Neural cell (in vitro differentiated cells): ENCODE measurements around the gene OXLD1. TPM values are rescaled to one million over a fixed set of nuclear protein-coding genes. Genes with fewer than 3 reads are reported as not detected.

ENCODE experiments used
- H2AFZ ChIP-seq: fragments of 200-600, 300-800 bp; sonication (generic), shearing (Covaris generic); 2 replicates; pipeline ENCODE4 v1.6.0; 2014; ENCODE audit warnings: low read depth, mild to moderate bottlenecking, antibody characterized with exemption, low read length, moderate library complexity
- H3F3A ChIP-seq: fragments of 200-600 bp; shearing (Covaris generic); 2 replicates; pipeline ENCODE4 v1.6.1; 2016; ENCODE audit warnings: mild to moderate bottlenecking, moderate library complexity, mixed read lengths, antibody characterized with exemption, low read length; ENCODE audit not compliant: insufficient read depth, poor library complexity, severe bottlenecking
- H3K27ac ChIP-seq: fragments of 200-600, 300-800 bp; sonication (generic), shearing (Covaris generic); 2 replicates; pipeline ENCODE4 v1.5.1; 2014; ENCODE audit warnings: mild to moderate bottlenecking, low read length, moderate library complexity
- H3K27me3 ChIP-seq: fragments of 300-800, 200-600 bp; sonication (generic), shearing (Covaris generic); 2 replicates; pipeline ENCODE4 v1.6.0; 2014; ENCODE audit warnings: mild to moderate bottlenecking, low read depth, low read length, moderate library complexity; ENCODE audit not compliant: insufficient read depth
- H3K36me3 ChIP-seq: fragments of 300-800, 200-600 bp; sonication (generic), shearing (Covaris generic); 2 replicates; pipeline ENCODE4 v1.5.1; 2014; ENCODE audit warnings: mild to moderate bottlenecking, antibody characterized with exemption, low read length, moderate library complexity; ENCODE audit not compliant: insufficient read depth
- H3K4me2 ChIP-seq: fragments of 300-800, 200-600 bp; sonication (generic), shearing (Covaris generic); 2 replicates; pipeline ENCODE4 v1.6.0; 2014; ENCODE audit warnings: mild to moderate bottlenecking, low read length
- H3K4me3 ChIP-seq: fragments of 300-800, 200-600 bp; sonication (generic), shearing (Covaris generic); 2 replicates; pipeline ENCODE4 v1.5.1; 2014; ENCODE audit warnings: mild to moderate bottlenecking, low read length, moderate library complexity
- H3K79me2 ChIP-seq: fragments of 200-600 bp; shearing (Covaris generic); replicated peaks from 2 replicates; pipeline ENCODE4 v1.6.0; 2014; ENCODE audit warnings: mild to moderate bottlenecking, low read length, moderate library complexity; ENCODE audit not compliant: insufficient read depth
- H3K9ac ChIP-seq: fragments of 300-800, 200-600 bp; sonication (generic), shearing (Covaris generic); 2 replicates; pipeline ENCODE4 v1.6.1; 2016; ENCODE audit warnings: mild to moderate bottlenecking, low read length, mixed read lengths
- H3K9me2 ChIP-seq: fragments of 200-600 bp; shearing (Covaris generic); 2 replicates; pipeline ENCODE4 v1.6.1; 2016; ENCODE audit warnings: mild to moderate bottlenecking, low read length, mixed read lengths; ENCODE audit not compliant: insufficient read depth
- H3K9me3 ChIP-seq: fragments of 200-600, 300-800 bp; sonication (generic), shearing (Covaris generic); 2 replicates; pipeline ENCODE4 v1.6.1; 2016; ENCODE audit warnings: mild to moderate bottlenecking, mixed run types, low read length, moderate library complexity, mixed read lengths
- H4K20me1 ChIP-seq: fragments of 200-600 bp; shearing (Covaris generic); 2 replicates; pipeline ENCODE4 v1.6.1; 2016; ENCODE audit warnings: mild to moderate bottlenecking, mixed run types; ENCODE audit not compliant: insufficient read depth
- EP300 ChIP-seq: fragments of 450-650 bp; conservative IDR thresholded peaks from 2 replicates; pipeline ENCODE4 v1.6.1; 2014; ENCODE audit warnings: antibody characterized with exemption, mild to moderate bottlenecking, moderate library complexity; ENCODE audit not compliant: poor library complexity, severe bottlenecking
- EZH2 ChIP-seq: fragments of 200-600, 300-800 bp; shearing (Covaris generic), sonication (generic); IDR thresholded peaks from 2 replicates; pipeline ENCODE4 v1.6.1; 2014; ENCODE audit warnings: antibody characterized with exemption, low read length, borderline replicate concordance, mild to moderate bottlenecking; ENCODE audit not compliant: insufficient read depth, poor library complexity, severe bottlenecking
- MXI1 ChIP-seq: fragments of 450-650 bp; conservative IDR thresholded peaks from 2 replicates; pipeline ENCODE4 v1.6.1; 2014; ENCODE audit warnings: antibody characterized with exemption, mild to moderate bottlenecking; ENCODE audit not compliant: poor library complexity, severe bottlenecking
- POLR2AphosphoS5 ChIP-seq: IDR thresholded peaks from 2 replicates; pipeline ENCODE4 v1.6.1; 2012
- RAD21 ChIP-seq: fragments of 450-650 bp; conservative IDR thresholded peaks from 2 replicates; pipeline ENCODE4 v1.6.1; 2014; ENCODE audit warnings: antibody characterized with exemption, mild to moderate bottlenecking, moderate library complexity
- SMC3 ChIP-seq: fragments of 450-650 bp; conservative IDR thresholded peaks from 2 replicates; pipeline ENCODE4 v1.6.1; 2014; ENCODE audit warnings: antibody characterized with exemption, mild to moderate bottlenecking, moderate library complexity; ENCODE audit not compliant: poor library complexity
- TAF1 ChIP-seq: IDR thresholded peaks from 2 replicates; pipeline ENCODE4 v1.6.1; 2012; ENCODE audit warnings: low read depth
- polyA plus RNA-seq: library from polyadenylated mRNA; depleted of rRNA; stranded (reverse); fragments of >200 nt; gene quantifications from 2 replicates; pipeline ENCODE4 v1.2.3, GENCODE V29; 2014
- TF ChIP-seq, protein P1 (sequence below): fragments of 450-650 bp; IDR thresholded peaks from 2 replicates; pipeline ENCODE4 v1.5.1; 2014; ENCODE audit warnings: antibody characterized with exemption, mild to moderate bottlenecking, moderate library complexity; ENCODE audit not compliant: poor library complexity, severe bottlenecking
- TF ChIP-seq, protein P2 (sequence below): IDR thresholded peaks from 2 replicates; pipeline ENCODE4 v1.6.1; 2012; ENCODE audit warnings: borderline replicate concordance

OXLD1 gene
- polyA plus RNA-seq, 1 donor from 2014 or later: 61.0 TPM

- no peaks in the 10 kb centered on the region for H3K9me2 ChIP-seq
- no peak overlapping the region for H3K4me2 ChIP-seq
- H3K9me3 ChIP-seq: no peaks in the 10 kb centered on the region
- H3K79me2 ChIP-seq: peaks cover 22% of the 10 kb centered on the region
- H2AFZ ChIP-seq: no peak overlapping the region
- H3F3A ChIP-seq: no peaks in the 10 kb centered on the region
- no peak overlapping the region for H3K27ac ChIP-seq
- no peak overlapping the region for H3K9ac ChIP-seq
- TF ChIP-seq, protein P1, sequence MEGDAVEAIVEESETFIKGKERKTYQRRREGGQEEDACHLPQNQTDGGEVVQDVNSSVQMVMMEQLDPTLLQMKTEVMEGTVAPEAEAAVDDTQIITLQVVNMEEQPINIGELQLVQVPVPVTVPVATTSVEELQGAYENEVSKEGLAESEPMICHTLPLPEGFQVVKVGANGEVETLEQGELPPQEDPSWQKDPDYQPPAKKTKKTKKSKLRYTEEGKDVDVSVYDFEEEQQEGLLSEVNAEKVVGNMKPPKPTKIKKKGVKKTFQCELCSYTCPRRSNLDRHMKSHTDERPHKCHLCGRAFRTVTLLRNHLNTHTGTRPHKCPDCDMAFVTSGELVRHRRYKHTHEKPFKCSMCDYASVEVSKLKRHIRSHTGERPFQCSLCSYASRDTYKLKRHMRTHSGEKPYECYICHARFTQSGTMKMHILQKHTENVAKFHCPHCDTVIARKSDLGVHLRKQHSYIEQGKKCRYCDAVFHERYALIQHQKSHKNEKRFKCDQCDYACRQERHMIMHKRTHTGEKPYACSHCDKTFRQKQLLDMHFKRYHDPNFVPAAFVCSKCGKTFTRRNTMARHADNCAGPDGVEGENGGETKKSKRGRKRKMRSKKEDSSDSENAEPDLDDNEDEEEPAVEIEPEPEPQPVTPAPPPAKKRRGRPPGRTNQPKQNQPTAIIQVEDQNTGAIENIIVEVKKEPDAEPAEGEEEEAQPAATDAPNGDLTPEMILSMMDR: no peak
- TF ChIP-seq EP300: no peak
- TF ChIP-seq RAD21: no peak
- no peak for TF ChIP-seq TAF1
- TF ChIP-seq EZH2: no peak
- no peak for TF ChIP-seq MXI1
- TF ChIP-seq SMC3: no peak
- H4K20me1 ChIP-seq: no peaks in the 10 kb centered on the region
- H3K27me3 ChIP-seq: peaks cover 8% of the 10 kb centered on the region
- no peaks in the 10 kb centered on the region for H3K36me3 ChIP-seq
- H3K4me3 ChIP-seq: no peak overlapping the region
Measured at GRCh38 chr17:81706757-81707624, 40.6 kb upstream of the OXLD1 start.

DNA sequence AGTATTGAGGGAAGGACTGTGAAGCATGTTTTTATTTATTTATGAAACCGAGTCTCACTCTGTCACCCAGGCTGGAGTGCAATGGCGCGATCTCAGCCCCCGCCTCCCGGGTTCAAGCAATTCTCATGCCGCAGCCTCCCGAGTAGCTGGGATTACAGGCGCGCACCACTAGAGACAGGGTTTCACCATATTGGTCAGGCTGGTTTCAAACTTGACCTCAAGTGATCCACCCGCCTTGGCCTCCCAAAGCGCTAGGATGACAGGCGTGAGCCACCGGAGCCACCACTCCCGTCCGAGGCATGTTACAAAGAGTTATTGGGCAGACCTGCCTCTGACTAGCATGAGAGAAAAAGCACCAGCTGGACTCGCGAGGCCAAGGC is 39.8 kb upstream of the OXLD1 start:
- Histone ChIP-seq H3K9ac (no peak overlapping the region), H2AFZ (no peak overlapping the region), H3K79me2 (peaks cover 25% of the 10 kb centered on the region), H3K9me3 (no peaks in the 10 kb centered on the region), H3F3A (no peaks in the 10 kb centered on the region), H3K4me2 (no peak overlapping the region), H3K9me2 (no peaks in the 10 kb centered on the region), H3K36me3 (no peaks in the 10 kb centered on the region), H4K20me1 (no peaks in the 10 kb centered on the region), H3K27ac (no peak overlapping the region), H3K27me3 (peaks cover 7% of the 10 kb centered on the region), H3K4me3 (no peak overlapping the region)
- TF ChIP-seq MXI1: no peak
- no peak for TF ChIP-seq EP300
- no peak for TF ChIP-seq RAD21
- TF ChIP-seq TAF1: no peak
- no peak for TF ChIP-seq POLR2AphosphoS5
- no peak for TF ChIP-seq SMC3
- TF ChIP-seq, protein P2, sequence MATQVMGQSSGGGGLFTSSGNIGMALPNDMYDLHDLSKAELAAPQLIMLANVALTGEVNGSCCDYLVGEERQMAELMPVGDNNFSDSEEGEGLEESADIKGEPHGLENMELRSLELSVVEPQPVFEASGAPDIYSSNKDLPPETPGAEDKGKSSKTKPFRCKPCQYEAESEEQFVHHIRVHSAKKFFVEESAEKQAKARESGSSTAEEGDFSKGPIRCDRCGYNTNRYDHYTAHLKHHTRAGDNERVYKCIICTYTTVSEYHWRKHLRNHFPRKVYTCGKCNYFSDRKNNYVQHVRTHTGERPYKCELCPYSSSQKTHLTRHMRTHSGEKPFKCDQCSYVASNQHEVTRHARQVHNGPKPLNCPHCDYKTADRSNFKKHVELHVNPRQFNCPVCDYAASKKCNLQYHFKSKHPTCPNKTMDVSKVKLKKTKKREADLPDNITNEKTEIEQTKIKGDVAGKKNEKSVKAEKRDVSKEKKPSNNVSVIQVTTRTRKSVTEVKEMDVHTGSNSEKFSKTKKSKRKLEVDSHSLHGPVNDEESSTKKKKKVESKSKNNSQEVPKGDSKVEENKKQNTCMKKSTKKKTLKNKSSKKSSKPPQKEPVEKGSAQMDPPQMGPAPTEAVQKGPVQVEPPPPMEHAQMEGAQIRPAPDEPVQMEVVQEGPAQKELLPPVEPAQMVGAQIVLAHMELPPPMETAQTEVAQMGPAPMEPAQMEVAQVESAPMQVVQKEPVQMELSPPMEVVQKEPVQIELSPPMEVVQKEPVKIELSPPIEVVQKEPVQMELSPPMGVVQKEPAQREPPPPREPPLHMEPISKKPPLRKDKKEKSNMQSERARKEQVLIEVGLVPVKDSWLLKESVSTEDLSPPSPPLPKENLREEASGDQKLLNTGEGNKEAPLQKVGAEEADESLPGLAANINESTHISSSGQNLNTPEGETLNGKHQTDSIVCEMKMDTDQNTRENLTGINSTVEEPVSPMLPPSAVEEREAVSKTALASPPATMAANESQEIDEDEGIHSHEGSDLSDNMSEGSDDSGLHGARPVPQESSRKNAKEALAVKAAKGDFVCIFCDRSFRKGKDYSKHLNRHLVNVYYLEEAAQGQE: no peak
- no peak for TF ChIP-seq EZH2
